CD4-positive, alpha-beta T cell (primary cell): Measurements from ENCODE around the gene PRND. TPM values are rescaled to one million over a fixed set of nuclear protein-coding genes. Genes with fewer than 3 reads are reported as not detected.
"Not testable (repeated sequence)": the region's sequence is repeated elsewhere in the genome, so short reads cannot be mapped to it uniquely, and the experiment has no call there.

ENCODE experiments used
- ATAC-seq: fragments of 200-7000 bp; cut with Tn5 transposase; one replicate; pipeline ENCODE4 v1.10.0; 2022; ENCODE audit warnings: mild to moderate bottlenecking; ENCODE audit not compliant: poor library complexity
- CTCF ChIA-PET: fragments of 350-600 bp; sonication (Branson Sonifier 250); formaldehyde crosslinking; loops from one replicate; lab custom pipeline; 2021; ENCODE audit warnings: antibody characterized with exemption, inconsistent platforms; lab: Charles Lee
- POLR2A ChIA-PET: fragments of 350-600 bp; sonication (Branson Sonifier 250); formaldehyde crosslinking; loops from one replicate; lab custom pipeline; 2021; ENCODE audit warnings: antibody characterized with exemption, inconsistent platforms; lab: Charles Lee
- DNase-seq, 14 experiments: peaks; one replicate each; pipeline ENCODE4 v3.0.0-alpha.2; 2013 to 2020; ENCODE audit warnings: mixed read lengths in 2 of 14
- H3K27ac ChIP-seq, 2 donors: one replicate each; pipeline versions ENCODE4 v1.5.1 to v1.7.0; 2013; ENCODE audit warnings: low read length in 2 of 2, low read depth in 1 of 2, mild to moderate bottlenecking in 1 of 2
- H3K27me3 ChIP-seq, 2 experiments: 1 replicate in 1 of 2; 2 replicates in 1 of 2; pipeline versions ENCODE4 v1.6.1 to v1.7.0; 2013; ENCODE audit warnings: low read length in 2 of 2, control low read depth in 1 of 2, mild to moderate bottlenecking in 1 of 2, moderate library complexity in 1 of 2; ENCODE audit not compliant: insufficient read depth in 2 of 2, control insufficient read depth in 1 of 2
- H3K36me3 ChIP-seq: one replicate; pipeline ENCODE4 v1.6.1; 2013; ENCODE audit warnings: low read length, control low read depth; ENCODE audit not compliant: insufficient read depth
- H3K4me1 ChIP-seq: one replicate; pipeline ENCODE4 v1.6.1; 2013; ENCODE audit warnings: low read length, control low read depth; ENCODE audit not compliant: insufficient read depth
- H3K4me3 ChIP-seq: one replicate; pipeline ENCODE4 v1.5.1; 2013; ENCODE audit warnings: mild to moderate bottlenecking, low read length, moderate library complexity
- H3K9me3 ChIP-seq, 2 experiments: 1 replicate in 1 of 2; 2 replicates in 1 of 2; pipeline versions ENCODE4 v1.6.1 to v1.7.0; 2013; ENCODE audit warnings: low read length in 2 of 2, mild to moderate bottlenecking in 2 of 2, control low read depth in 1 of 2, moderate library complexity in 1 of 2; ENCODE audit not compliant: control insufficient read depth in 1 of 2, insufficient read depth in 1 of 2
- H3K27ac Mint-ChIP-seq: one replicate; pipeline ENCODE4 v1.8.0; 2020; ENCODE audit warnings: mixed read lengths
- H3K27me3 Mint-ChIP-seq: one replicate; pipeline ENCODE4 v1.8.0; 2021; ENCODE audit warnings: mixed read lengths
- H3K36me3 Mint-ChIP-seq: one replicate; pipeline ENCODE4 v1.8.0; 2021; ENCODE audit warnings: low read depth, mixed read lengths
- H3K4me1 Mint-ChIP-seq: one replicate; pipeline ENCODE4 v1.8.0; 2021; ENCODE audit warnings: low read depth, mixed read lengths
- H3K4me3 Mint-ChIP-seq: one replicate; pipeline ENCODE4 v1.8.0; 2020; ENCODE audit warnings: mild to moderate bottlenecking, mixed read lengths
- H3K9me3 Mint-ChIP-seq: one replicate; pipeline ENCODE4 v1.8.0; 2020; ENCODE audit warnings: mixed read lengths
- CTCF ChIP-seq: fragments of 200-600 bp; IDR thresholded peaks from one replicate; pipeline ENCODE4 v1.8.0; 2022; ENCODE audit warnings: antibody characterized with exemption, mild to moderate bottlenecking
- intact Hi-C, 2 experiments: fragments of 100-400 bp; cut with DNase I in 1 of 2; cut with micrococcal nuclease in 1 of 2; formaldehyde crosslinking; loops; one replicate each; pipeline versions ENCODE4 v1.15.1 to v1.9.0; 2023 to 2025; cut with DNase I, micrococcal nuclease
- total RNA-seq, 174 experiments: library from RNA in 2 of 174; stranded (reverse) in 2 of 174; gene quantifications; one replicate each; pipeline ENCODE4 v1.2.3 and lab custom pipeline; 2021 to 2026

The PRND gene
- total RNA-seq, 2 experiments from 2014 or later: not detected

GRCh38 chr20:4699957-4700356 lies 21.8 kb upstream of the PRND start:
- Mint-ChIP-seq H3K36me3 (peaks cover 48% of the 10 kb centered on the region), H3K4me1 (peaks cover 28% of the 10 kb centered on the region), H3K27me3 (no peaks in the 10 kb centered on the region), H3K9me3 (no peaks in the 10 kb centered on the region), H3K4me3 (no peak overlapping the region), H3K27ac (no peak overlapping the region)
- Histone ChIP-seq H3K9me3 (no peaks in the 10 kb centered on the region), H3K36me3 (peaks cover 16% of the 10 kb centered on the region), H3K27me3 (no peaks in the 10 kb centered on the region), H3K27ac (no peak overlapping the region), H3K4me3 (no peak overlapping the region), H3K4me1 (peaks cover 13% of the 10 kb centered on the region)
- ChIA-PET POLR2A (no interaction called here), CTCF (no interaction called here)
- intact Hi-C loops: no loop called here
- DNase-seq (no peak), ATAC-seq (no peak)
- TF ChIP-seq CTCF: no peak

DNA sequence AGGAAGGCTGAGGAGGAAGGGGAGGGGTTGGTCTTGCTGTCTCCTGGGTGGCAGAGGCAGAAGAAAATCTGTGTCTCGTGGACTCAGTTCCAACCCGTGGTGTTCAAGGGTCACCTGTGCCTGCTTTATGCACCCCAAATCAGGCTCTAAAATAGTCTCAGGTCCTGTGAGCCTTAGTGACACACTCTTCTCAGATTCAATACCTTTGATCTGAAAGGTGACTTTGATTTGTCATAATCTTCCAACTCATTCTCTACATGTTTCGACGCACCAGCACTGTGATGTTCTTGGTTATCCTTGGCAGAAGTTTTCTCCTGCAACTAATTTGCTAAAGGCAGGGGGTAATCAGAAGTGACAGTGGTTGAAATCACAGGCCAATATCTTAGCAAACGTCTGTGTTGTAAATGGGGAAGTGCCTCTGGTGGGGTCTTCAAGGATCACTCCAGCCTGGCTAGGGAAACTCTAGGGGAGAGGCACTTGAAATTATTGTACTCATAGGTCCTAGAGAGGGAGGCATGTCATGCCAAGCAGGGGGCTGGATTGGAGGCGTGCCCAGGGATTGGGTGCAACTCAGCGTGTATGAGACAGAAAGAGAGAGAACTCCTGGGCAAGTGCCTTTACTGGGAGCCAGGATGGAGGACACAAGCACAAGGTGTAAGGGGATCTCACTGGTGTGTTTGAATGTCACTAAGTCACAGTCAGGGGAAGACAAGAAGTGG lies 19.0 kb upstream of the PRND start:
- peaks cover 25% of the 10 kb centered on the region for H3K36me3 Mint-ChIP-seq
- H3K27ac ChIP-seq: no peak overlapping the region
- POLR2A ChIA-PET: no interaction called here
- intact Hi-C loops: no loop called here
- H3K4me3 Mint-ChIP-seq: no peak overlapping the region
- DNase-seq: no peak
- H3K4me3 ChIP-seq: no peak overlapping the region
- H3K4me1 Mint-ChIP-seq: peaks cover 4% of the 10 kb centered on the region
- no peaks in the 10 kb centered on the region for H3K9me3 Mint-ChIP-seq
- H3K27me3 Mint-ChIP-seq: no peaks in the 10 kb centered on the region
- H3K27me3 ChIP-seq: no peaks in the 10 kb centered on the region
- H3K36me3 ChIP-seq: peaks cover 16% of the 10 kb centered on the region
- peaks cover 3% of the 10 kb centered on the region for H3K4me1 ChIP-seq
- H3K27ac Mint-ChIP-seq: no peak overlapping the region
- no peaks in the 10 kb centered on the region for H3K9me3 ChIP-seq
- TF ChIP-seq CTCF: no peak
- no peak for ATAC-seq
- CTCF ChIA-PET: no interaction called here

- Histone ChIP-seq H3K36me3 (peaks cover 16% of the 10 kb centered on the region), H3K4me1 (no peaks in the 10 kb centered on the region), H3K27me3 (no peaks in the 10 kb centered on the region), H3K4me3 (no peak overlapping the region), H3K27ac (no peak overlapping the region), H3K9me3 (no peaks in the 10 kb centered on the region)
- no peak for DNase-seq
- H3K27me3 Mint-ChIP-seq: no peaks in the 10 kb centered on the region
- H3K9me3 Mint-ChIP-seq: no peaks in the 10 kb centered on the region
- intact Hi-C loops: no loop called here
- ChIA-PET POLR2A (no interaction called here), CTCF (no interaction called here)
- no peak for TF ChIP-seq CTCF
- peaks cover 21% of the 10 kb centered on the region for H3K36me3 Mint-ChIP-seq
- ATAC-seq: no peak
- no peaks in the 10 kb centered on the region for H3K4me1 Mint-ChIP-seq
- no peak overlapping the region for H3K27ac Mint-ChIP-seq
- H3K4me3 Mint-ChIP-seq: no peak overlapping the region
Observed at GRCh38 chr20:4703281-4703676, 18.4 kb upstream of the PRND start.

DNA sequence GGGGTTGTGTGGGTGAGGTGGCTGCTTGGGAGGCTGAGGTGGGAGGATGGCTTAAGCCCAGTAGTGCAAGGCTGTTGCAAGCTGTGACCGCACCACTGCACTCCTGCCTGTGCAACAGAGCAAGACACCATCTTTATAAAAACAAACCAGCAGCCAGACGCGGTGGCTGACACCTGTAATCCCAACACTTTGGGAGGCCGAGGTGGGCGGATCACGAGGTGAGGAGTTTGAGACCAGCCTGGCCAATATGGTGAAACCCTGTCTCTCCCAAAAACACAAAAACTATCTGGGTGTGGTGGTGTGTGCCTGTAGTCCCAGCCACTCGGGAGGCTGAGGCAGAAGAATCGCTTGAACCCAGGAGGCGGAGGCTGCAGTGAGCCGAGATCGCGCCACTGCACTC lies 14.8 kb upstream of the PRND start:
- H3K27ac Mint-ChIP-seq, H3K4me1 ChIP-seq, H3K36me3 ChIP-seq, H3K27me3 Mint-ChIP-seq, CTCF ChIA-PET, H3K27ac ChIP-seq, H3K36me3 Mint-ChIP-seq, H3K9me3 ChIP-seq, H3K27me3 ChIP-seq, H3K9me3 Mint-ChIP-seq, H3K4me3 Mint-ChIP-seq, ATAC-seq, DNase-seq, POLR2A ChIA-PET, H3K4me1 Mint-ChIP-seq, H3K4me3 ChIP-seq: not testable (repeated sequence)
- intact Hi-C loops: loop anchor here in 1 of 2 experiments (5.0 kb wide), 1 partner anchor 45 kb away; no protein-coding TSS in a partner anchor
